GM21576 (cell line): ENCODE data around the gene CNGA3.

Source experiments
- ATAC-seq: cut with Tn5 transposase; IDR thresholded peaks from one replicate; pipeline ENCODE4 v1.9.1; 2021; ENCODE audit warnings: mild to moderate bottlenecking, moderate library complexity; ENCODE audit not compliant: unreplicated experiment

CNGA3 gene

DNA sequence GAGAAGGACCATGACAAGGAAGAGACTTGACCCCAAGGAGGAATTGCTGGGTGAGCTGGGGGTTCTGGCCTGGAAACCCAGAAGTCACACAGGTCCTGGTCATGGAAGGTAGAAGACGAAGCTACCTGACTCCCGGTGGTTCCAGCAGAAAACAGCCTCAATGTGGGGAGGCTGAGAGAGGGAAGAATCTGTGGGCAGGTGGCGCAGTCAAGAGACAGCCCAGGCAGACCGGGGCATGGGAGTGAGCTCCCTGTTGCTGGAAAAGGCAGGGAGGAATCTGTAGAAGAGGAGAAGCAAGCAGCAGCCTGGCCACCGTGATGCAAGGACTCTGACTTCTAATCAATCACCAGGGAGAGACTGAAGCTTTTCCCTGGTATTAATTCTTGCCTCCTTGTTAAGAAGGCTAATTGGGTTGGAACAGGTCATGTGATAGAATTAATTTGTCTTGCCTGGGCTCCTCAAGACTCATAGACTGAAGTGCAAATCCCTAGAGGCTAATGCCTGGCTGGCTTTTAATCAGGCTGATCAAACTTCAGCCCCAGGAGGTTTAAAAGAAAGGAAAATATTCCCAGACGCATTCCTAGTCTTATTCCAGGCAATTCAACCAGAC, 30.1 kb downstream of the CNGA3 start:
- ATAC-seq = no peak

DNA sequence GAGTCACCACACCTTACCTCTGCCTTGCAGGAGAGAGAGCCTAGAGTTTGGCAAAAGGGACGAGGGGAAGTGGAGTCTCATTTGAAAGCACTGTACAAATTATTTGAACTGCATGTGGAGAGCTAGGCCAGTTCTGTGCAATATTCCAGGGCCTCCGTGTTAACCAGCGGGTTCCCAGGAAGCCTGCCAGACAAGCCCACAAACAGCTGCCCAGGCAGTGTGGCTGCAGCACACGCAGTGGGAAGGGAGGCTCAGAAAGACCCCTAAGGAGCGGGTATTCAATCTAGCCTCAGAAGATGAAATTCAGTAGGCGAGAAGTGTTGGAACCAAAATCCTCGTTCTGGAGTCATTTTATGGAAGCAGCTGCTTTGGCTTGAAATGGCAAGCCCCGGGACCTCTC, 30.7 kb downstream of the CNGA3 start:
- ATAC-seq = no peak

DNA sequence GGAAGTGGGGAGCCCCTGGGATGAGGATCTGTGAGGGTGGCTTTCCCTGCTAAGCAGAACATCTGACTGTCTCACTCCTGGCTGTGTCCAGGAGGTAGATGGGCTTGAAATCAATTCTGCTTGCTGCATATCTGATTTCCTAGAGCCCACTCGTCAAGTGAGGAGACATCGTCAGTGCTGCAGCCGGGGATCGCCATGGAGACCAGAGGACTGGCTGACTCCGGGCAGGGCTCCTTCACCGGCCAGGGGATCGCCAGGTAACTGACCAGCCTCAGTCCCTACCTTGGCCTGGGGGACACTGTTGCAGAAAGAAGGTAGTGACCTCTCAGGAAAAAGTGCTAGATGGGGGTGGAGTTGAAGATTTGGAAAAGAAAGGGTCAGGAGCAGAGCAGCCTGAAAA, 31.3 kb downstream of the CNGA3 start:
- ATAC-seq = no peak

DNA sequence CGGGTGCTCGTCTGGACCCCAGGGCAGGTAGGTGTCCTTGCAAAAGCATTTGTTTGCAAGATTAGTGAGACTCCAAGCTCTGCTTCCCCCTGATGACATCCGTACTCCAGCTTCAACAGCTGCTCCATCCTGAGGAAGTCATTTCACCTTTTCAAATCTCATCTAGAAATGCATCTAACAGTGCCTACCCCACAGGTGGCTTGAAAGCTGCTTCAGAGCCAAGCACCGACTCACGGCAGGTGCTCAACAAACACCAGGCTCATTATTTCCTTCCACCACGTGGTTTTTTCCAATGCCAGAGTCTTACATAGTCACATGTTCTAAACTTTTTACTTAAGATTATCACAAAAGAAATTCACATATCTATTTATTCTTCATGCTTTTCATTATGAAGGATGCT, 31.9 kb downstream of the CNGA3 start:
- ATAC-seq = no peak

DNA sequence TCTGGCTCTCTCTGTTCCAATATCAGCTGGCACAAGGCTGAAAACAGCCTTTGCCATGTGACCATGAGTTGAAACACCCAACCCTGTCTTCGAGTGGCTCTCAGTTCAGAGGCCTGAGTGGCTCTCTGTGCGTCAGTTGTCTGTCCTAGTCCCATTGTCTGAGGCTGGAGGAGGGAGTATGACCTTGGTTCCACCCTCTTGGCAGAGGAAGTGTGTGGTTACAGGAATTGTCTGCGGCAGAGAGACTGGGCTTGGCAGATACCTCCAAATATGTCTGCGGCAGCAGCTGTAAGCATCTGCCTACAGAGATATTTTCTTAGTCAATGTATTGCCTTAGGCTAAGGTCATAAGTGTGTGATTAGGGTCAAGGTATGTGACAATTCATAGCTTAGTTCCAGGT, 32.6 kb downstream of the CNGA3 start:
- ATAC-seq = no peak

DNA sequence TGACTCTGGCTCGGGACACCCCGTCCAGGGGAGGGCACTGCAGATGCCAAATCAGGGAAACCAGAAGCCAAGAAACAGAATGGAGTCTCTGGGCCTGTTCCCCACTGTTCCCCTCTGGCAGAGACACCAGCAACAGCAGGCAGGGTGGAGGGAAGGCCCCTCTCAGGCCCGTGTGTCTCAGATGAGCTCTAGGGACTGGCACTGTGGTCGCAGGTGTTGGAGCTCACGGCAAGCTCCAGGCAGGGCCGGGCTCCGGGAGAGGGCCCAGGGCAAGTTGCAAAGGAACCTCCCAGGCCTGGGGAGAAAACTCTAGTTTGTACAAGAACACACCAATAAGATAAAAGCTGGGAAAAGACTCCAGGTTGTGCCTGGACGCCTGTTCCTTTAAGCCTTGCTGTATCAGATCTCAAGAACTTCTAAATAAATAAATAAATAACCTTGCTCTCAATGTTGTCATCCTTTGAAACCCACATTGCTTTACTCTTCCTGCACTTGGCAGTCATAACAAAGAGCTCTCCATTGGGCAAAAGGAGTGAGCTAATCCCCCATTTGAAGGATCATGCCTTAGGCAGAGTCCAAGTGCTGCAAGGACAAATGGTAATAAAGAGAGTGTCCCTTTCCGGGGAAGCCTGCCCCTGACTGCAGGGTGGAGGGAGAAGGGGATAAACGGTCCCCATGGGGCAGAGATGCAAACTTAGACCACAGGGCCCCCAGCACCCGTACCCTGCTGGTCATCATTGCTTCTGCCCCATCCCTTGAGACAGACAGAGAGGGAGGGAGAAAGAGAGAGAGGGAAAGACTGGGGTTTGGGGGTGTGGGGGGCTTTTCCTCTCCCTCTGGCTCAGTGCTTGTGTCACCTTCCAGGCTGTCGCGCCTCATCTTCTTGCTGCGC, 33.3 kb downstream of the CNGA3 start:
- ATAC-seq = no peak

DNA sequence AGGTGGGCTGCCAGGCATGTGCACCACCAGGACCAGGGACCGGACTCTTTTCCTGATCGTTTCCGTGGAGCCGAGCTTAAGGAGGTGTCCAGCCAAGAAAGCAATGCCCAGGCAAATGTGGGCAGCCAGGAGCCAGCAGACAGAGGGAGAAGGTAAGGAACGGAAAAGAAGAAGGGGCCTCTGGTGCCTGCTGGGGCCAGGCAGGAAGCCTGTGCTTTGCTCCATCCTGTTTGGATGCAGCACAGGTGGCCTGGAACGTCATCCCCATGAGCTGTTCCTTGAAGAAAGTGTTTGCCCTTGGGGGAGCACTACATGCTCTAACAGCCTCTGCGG, 33.9 kb downstream of the CNGA3 start:
- ATAC-seq = no peak

DNA sequence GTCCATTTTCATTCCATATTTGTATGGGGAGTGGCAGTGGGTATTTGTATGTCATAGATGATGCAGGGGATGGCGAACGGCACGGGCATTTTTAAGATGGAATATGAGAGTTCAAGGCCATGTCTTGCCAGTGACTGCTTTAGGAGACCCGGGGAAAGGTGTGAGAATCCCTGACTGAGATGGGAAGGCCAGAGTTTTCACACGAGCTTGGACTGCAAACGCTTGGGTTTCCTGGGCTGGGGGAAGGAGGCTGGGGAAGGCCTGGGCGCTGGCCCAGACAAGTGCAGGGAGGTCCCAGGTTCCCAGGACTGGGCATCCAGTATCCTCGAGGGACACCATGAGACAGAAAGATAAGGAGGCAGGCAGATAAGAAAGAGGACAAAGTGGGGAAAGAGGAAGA, 35.2 kb downstream of the CNGA3 start:
- ATAC-seq = no peak

DNA sequence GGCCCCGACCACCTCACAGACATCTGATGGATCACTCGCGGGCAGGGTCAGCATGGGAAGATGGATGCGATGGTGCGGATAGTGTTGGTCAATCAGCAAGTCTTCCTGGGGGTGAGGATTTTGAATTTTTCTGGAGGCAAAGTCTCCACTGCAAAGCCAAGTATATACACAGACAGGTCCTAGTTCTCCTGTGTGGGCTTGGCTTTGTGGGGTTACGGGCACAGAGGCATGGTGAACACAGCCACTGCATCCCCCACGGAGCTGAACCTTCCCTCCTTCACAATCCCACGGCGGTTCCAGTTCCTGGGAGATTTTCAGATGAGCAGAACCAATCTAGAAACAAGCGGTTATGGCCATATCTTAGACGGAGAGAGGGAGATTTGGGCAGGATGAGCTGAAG, 35.8 kb downstream of the CNGA3 start:
- ATAC-seq = no peak

DNA sequence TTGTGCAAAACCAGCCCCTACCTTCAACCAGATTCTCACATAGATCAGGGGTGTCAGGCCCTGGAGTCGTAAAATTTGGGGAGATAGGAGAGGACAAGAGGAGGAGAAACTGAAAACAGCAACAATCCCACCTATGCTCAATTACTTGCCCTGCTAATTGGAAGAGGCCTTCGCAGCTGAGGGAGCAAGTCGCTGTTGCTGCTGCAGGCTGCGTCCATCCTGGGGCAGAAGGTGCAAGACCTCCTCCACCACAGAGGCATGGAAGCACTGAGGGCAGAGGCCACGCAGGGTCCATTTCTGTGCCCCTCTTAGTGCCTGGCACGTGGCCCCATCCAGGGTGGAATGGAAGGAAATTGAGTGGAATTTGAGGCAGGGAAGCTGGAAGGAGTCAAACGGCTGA, 36.5 kb downstream of the CNGA3 start:
- ATAC-seq = no peak

DNA sequence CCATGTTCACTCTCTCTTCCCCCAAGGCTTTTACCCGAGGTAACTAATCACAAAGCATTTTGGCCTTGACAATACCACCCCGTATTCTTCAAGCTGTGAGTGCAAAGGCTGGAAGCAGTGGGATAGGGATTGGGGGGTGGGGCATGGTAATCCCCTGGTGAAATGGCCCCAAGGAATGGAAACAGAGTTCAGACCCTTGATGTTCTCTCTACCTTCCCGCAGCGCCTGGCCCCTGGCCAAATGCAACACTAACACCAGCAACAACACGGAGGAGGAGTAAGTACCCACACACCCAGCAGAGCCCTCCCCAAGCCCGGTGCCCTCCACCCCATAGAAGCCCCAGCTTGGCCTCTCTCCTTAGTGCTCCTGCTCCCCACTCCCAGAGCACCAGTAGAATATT, 36.9 kb downstream of the CNGA3 start:
- ATAC-seq = no peak

DNA sequence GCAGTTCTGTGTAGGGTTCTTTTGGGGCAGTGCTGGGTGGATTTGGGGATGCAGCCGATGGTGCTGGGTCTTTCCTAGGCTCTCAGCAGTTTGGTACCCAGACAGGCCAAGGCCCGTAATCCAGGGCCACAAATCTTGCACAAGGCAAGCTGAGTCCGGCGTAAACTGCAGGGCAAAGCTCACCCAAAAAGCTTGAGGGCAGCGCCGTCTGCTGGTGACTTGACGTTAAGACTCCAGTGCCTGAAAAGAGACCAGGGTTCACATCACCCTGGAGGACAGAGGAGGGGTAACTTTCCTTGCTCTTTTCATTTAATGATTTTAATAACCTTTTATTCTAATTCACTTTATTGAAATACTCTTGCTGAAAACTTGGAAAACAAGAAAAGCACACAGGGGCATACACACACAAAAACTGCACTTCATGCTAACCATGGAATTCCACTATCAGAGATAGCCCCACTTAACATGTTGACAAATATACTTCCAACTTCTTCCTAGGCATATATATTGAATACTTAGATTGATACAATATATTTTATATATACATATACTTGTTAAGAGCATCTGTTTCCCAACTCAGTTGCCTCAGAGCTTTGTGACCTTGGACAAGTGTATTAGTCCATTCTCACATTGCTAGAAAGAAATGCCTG, 38.9 kb downstream of the CNGA3 start:
- no peak for ATAC-seq

DNA sequence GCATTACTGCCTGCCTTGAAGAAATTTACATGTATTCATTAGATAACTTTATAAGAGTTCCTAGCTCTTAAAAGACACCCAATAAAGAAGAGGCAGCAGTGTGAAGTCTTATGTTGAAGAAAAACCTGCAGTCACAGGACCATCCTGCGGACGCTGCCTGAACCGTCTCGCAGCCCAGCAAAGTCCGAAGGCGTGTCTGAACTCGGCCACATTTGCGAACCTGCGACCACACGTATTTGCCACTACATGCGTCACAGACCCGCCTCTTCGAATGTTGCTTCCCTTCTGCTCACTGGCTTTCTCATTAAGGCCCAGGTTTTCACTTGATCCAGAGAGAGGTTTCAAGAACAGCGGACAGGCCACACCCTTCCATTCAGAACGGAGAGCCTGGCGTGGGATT, 41.2 kb downstream of the CNGA3 start:
- ATAC-seq = no peak

DNA sequence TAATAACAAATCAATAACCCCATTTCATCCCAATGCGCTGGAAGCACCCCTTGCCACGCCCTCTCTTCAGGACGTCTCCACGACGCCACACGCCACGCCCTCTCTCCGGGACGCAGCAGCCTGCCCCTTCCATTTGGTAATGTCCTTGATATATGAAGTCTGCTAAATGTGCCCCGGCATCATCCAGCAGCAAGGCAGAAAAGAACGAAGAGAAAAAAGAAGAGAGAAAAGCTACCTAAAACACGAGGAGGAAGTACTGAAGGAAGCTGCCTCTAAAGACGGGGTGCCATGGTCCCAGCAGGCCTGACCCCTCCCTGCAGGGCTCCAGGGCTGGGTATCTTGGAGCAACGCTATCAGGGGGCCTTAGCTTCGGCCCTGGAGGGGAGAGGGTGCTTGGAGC, 41.8 kb downstream of the CNGA3 start:
- ATAC-seq = no peak

DNA sequence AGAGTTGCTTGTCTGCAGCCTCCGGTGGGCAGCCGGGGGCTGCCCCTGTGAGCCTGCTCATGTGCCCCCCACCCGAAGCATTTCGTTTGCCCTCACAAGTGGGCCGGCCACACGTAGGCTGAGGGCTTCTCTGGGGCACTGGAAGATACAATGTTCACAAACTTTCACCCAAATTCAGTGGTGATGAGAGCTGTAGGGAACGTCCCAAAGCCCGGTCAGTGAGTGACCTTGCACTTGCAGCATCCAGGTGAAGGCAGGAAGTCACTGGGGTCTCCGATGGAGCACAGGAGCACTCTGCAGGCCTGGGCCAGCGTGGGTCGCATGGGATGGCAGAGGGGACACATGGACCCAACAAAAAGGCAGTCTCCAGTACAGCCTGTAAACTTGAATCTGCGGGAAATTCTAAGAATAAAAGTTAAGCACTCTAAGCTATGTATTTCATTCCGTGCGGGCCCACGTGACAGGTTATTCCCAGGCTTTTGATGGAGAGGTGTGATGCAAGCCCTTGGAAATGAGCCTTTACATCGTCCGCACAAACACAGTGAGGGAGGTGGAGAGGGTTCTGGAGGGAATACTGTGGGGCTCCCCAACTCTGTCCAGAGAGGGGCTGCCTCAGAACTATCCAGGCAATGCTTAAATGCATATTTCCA, 42.5 kb downstream of the CNGA3 start:
- ATAC-seq = no peak

DNA sequence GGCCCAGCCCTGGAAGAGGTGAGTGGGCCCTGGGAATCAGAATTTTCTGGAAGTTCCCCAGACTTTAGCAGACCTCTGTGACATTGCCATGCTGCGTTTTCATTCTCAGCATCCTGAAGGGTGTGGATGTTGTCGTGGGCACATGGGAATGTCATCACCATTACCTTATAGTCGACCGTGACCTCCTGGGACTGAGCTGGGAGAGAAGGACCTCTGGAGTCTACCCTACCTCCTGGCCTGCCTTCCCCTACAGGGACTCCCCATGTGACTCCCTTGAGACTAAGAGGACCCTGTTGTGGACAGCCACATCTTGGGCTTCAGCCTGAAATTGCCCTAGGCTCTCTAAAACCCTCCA, 43.0 kb downstream of the CNGA3 start:
- no peak for ATAC-seq

DNA sequence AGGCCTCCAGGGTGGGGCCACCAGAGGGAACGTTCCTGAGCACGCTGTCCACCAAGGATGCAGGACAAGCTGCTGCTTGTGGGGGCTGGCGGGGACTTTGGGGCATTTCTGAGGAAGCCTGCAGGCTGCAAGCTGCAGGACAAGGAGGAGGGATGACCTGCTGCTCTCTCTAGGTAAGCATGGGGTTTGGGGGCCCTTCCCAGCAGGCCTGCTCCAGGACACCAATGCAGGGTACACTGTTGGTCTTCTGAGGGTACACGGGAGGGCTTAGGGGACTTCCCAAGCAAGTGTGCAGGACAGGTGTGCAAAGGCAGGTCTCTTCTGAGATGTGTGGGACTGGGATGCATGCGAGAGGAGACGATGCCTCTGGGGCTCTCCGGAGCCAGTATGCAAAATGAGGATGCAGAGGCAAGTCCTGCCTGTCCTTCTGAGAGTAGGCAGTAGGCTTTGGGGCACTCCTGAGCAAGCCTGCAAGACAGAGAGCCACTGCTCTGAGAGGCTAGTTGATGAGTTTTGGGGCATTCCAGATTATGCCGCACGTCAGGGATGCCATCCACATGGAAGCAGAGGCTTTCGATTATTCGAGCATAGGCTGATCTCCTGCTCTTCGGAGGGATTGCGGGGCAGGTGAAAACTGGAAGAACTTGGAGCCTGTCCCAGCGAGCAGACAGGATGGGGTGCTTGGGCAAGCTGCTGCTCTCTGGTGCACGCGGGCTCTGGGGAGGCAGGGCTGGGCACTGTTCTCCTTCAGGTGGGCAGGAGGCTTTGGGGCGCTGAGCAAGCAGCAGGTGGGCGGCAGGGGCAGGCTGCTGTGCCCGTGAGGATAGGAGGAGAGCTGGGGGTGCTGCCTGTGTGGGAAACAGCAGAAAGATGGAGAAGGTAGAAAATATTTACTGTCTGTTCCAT, 44.6 kb downstream of the CNGA3 start:
- ATAC-seq = no peak

DNA sequence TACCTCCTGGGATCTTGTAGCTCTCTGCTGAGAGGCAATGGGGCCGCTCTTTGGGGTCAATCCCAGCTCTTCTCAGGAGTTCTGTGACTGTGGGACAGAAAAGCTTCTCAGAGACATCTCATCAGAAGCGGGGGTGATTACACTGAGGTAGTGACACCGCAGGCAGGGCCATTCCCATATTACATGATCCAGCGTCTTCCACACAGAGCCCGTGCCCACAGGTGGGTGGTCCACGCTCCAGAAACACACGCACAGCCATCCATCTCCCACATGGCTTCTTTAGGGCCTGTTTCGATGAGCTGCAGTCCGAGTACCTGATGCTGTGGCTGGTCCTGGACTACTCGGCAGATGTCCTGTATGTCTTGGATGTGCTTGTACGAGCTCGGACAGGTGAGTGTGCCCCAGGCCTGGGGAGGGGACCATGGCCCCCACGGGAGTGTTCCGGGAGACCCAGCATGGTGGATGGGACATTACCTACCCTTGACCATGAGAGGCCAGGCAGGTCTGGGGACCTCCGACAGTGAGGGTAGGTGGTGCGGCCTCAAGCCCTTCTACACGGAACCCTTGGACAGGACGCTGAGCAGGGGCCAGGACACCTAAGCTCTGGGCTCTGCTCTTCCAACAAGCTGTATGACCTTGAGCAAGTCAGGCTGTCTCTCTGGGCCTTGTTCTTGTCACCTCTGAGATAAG, 45.5 kb downstream of the CNGA3 start:
- no peak for ATAC-seq

DNA sequence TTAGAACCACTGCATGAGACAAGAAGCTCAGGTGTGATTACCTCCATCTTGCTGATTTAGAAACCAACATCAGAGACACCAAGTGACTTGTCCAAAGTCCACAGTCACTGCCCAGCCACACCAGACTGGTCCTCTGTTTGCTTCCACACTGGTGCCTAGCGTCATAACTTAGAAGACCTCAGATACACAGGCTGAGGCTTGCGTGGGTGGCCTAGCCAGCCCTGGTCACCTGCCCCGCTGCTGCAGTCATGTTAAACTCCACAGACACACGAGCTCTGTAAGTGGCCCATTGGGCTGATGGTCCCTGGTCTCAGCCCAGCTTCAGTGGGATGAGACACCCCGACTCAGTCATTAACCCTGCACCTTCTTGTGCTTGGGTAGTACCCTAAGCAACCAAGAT, 47.1 kb downstream of the CNGA3 start:
- ATAC-seq = no peak

DNA sequence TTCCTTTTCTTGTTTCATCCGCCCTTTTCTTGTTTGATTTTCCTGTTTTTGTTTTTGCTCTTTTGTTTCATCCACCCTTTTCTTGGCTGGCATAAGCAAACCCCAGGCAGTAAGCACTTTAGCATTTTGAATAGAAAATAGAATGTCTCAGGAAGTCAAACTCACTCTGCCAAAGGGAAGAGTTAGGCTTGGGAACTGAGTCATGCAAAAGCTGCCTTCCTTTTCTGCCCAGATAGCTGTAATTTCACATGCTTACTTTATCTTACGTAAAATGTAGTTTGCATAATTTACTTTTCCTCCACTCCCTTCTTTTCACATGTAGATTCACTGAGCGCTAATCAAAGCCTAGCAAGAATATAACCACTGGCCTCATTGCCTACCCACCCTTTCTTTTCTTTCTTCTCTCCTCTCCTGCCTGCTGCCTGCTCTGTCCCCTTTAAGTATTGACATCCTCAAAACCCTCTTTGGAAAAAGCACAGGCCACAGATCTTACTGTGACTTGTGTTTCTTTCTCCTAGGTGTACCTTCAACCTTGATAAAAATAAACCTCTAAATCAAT, 48.4 kb downstream of the CNGA3 start:
- no peak for ATAC-seq
